GM21447 (cell line): ENCODE measurements around the gene CARD9.
"Not testable (repeated sequence)": the region's sequence is repeated elsewhere in the genome, so short reads cannot be mapped to it uniquely, and the experiment has no call there.

ENCODE experiments used
- ATAC-seq: cut with Tn5 transposase; IDR thresholded peaks from one replicate; pipeline ENCODE4 v1.9.1; 2021; ENCODE audit not compliant: unreplicated experiment

The CARD9 gene

GRCh38 chr9:136373300-136374182 lies at the start of gene CARD9:
Gene CARD9, minus strand, starts transcription at chr9:136373669. Its CDS starts 1,591 bp downstream, at chr9:136372078.
- ATAC-seq = no peak

GRCh38 chr9:136422876-136423275 lies 49.4 kb upstream of the CARD9 start:
- no peak for ATAC-seq

GRCh38 chr9:136421791-136422190 lies 48.3 kb upstream of the CARD9 start:
- no peak for ATAC-seq

- ATAC-seq = no peak
Observed at GRCh38 chr9:136419092-136419420, 45.6 kb upstream of the CARD9 start.

- no peak for ATAC-seq
Observed at GRCh38 chr9:136418182-136419091, 45.0 kb upstream of the CARD9 start.

- no peak for ATAC-seq
Observed at GRCh38 chr9:136416914-136417313, 43.4 kb upstream of the CARD9 start.

GRCh38 chr9:136416427-136416826 lies 43.0 kb upstream of the CARD9 start:
- ATAC-seq = no peak

- ATAC-seq = no peak
Observed at GRCh38 chr9:136412962-136413361, 39.5 kb upstream of the CARD9 start.

GRCh38 chr9:136411378-136411777 lies 37.9 kb upstream of the CARD9 start:
- no peak for ATAC-seq

- ATAC-seq = peak; percentile 77
Observed at GRCh38 chr9:136410500-136411287, 37.2 kb upstream of the CARD9 start, which contains the start of the genes ENTR1 and PMPCA. Gene ENTR1, minus strand, starts transcription at chr9:136410614. Its CDS starts 217 bp downstream, at chr9:136410397. Gene PMPCA, plus strand, starts transcription at chr9:136410658. Its CDS starts 11 bp downstream, at chr9:136410669.

GRCh38 chr9:136409557-136410455 lies 36.3 kb upstream of the CARD9 start:
- ATAC-seq = peak; percentile 23

GRCh38 chr9:136407911-136408310 lies 34.4 kb upstream of the CARD9 start:
- no peak for ATAC-seq

- not testable (repeated sequence) for ATAC-seq
Observed at GRCh38 chr9:136407061-136407460, 33.6 kb upstream of the CARD9 start.

- ATAC-seq = not testable (repeated sequence)
Observed at GRCh38 chr9:136405904-136406303, 32.4 kb upstream of the CARD9 start.

GRCh38 chr9:136405481-136405880 lies 32.0 kb upstream of the CARD9 start:
- no peak for ATAC-seq

- ATAC-seq = no peak
Observed at GRCh38 chr9:136404801-136405136, 31.3 kb upstream of the CARD9 start.

GRCh38 chr9:136403915-136404800 lies 30.7 kb upstream of the CARD9 start:
- no peak for ATAC-seq

GRCh38 chr9:136403538-136403914 lies 30.1 kb upstream of the CARD9 start:
- ATAC-seq = no peak

- ATAC-seq = no peak
Observed at GRCh38 chr9:136402067-136402466, 28.6 kb upstream of the CARD9 start.
